Ureter (tissue), 1 donor: Measurements from ENCODE around the gene NRIP2. TPM values are rescaled to one million over a fixed set of nuclear protein-coding genes. Genes with fewer than 3 reads are reported as not detected.
A peak's percentile ranks its signal among the peaks of the same experiment; 100 is the strongest.

Source experiments
- DNase-seq: peaks from one replicate; pipeline ENCODE4 v3.0.0-alpha.2; 2020; ENCODE audit warnings: low spot score
- total RNA-seq: library from RNA; stranded (reverse); gene quantifications from one replicate; pipeline ENCODE4 v1.2.4, GENCODE V29; 2023
- donor health status: DM: yes; HTN: yes; CAD: no.

The NRIP2 gene
- total RNA-seq, 1 donor from 2014 or later = 3.6 TPM

DNA sequence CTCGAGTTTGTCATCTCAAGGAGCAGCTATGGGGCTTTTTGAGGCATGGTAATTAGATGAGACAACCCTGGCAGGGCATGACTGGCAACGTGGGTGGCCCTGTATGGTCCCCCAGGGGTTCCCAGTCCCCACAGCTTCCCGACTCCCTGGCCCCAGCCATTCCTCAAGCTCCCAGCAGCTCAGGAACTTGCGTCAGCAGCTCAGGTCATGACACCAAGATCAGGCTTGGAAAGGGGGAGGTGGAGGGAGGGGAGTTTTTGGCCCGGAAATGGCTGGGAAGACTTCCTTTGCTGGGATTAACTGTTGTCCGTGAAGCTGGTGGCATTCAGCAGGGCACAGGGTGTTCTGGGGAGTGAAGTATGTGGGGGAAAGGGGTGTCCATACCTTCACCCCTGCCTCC, 10.4 kb upstream of the NRIP2 start:
- no peak for DNase-seq

DNA sequence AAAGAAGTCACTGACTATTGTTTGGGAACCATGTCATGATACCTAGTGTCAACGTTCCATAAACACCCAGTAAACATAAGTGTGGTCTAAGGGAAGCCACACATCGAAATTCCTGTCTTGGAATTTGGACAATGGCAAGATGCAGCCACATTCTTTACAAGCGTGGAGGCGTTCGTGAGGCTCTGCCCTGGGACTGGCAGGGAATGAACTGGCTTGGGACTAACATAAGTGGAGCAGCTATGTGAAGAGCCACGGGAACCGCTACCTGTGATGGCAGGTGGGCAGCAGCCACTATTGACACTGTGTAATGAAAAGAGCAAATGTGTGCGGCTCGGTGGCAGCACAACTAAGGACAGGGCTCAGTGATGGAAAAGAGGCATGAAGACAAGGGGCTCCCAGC, 10.0 kb upstream of the NRIP2 start:
- no peak for DNase-seq

DNA sequence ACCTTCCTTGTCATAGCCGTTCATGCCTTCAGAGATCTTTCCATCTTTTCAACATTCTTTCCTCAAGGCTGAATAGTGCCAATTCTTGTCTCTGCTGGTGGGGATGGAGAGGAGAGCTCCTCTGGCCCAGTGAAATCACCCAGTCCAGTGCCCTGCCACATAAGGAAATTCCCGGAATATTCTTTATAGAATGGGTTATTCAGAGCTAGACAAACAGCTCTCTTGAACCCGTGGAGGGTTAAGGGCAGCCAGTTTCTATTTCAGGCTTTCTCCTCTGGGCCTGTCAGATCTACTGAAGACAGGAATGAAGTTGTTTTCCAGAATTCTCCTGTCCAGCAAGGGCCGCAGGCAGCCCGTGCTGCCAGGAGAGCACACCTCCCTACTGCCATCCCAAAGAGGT, 8.1 kb upstream of the NRIP2 start:
- DNase-seq = no peak

DNA sequence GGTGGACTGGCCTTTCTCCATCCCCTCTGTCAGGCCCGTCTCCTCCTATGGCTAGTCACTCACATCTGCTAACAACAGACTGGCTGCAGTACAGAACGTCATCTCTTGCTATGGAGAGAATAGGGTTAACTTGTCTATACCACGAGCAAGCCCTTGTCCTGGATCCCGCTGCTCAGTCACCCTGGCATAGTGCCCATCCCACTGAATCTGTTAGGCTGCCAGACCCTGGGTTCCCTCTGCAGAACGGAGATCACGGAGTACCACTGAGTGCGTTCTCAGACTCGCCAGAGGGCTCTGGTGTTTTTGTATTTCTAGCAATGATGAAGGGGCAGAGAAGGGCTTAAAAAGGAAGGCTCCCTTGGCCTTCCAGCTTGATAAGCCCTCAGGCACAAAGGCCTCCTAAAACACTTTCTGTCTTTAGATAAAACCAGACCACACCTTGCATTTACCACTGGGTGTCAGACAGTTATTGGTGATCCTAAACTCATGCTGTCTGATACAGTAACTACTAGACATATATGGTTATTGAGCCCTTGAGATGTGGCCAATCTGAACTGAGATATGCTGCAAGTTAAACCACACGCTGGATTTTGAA, 6.3 kb upstream of the NRIP2 start:
- no peak for DNase-seq

DNA sequence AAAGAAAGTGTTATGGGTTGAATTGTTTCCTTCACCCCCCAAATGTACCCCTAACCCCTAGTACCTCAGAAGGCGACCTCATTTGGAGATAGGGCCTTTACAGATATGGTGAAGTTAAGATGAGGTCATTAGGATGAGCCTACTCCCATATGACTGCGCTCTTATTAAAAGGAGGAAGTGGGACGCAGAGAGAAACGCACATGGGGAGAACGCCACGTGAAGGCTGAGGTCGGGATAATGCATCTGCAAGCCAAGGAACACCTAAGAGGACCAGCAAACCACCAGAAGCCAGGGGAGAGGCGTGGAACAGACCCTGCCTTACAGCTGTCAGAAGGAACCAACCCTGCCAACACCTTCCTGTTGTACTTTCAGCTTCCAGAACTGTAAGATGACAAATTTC, 1.7 kb upstream of the NRIP2 start:
- no peak for DNase-seq

DNA sequence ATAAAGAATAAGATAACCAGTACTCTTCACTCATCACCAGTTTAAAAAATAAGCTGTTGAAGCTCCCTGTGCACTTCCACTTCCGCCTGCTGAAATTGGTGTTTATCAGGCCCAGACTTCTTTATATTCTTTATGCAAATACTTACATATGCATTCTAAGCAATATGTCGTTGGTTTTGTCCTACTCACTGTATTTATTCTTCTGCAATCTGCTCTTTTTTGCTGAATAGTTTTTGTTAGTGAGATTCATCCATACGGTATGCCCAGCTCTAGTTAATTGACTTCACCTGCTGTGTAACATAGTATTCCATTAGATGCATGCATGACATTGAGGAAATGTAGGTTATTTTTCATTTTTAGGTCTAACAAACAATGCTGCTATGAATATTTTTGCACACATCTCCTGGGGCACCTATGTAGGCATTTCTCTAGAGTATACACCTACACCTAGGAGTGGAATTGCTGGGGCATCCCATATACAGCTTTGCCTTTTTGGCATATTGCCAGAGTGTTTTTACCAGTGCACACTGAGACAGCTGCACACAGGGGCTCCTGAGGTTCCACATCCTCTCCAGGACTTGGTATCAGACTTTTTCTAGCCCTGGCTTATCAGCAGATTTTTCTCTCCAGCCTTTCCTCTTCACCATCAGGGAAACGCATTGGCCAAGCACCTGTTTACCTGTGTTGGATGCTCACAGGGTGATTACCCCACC, 1.0 kb upstream of the NRIP2 start:
- no peak for DNase-seq

DNA sequence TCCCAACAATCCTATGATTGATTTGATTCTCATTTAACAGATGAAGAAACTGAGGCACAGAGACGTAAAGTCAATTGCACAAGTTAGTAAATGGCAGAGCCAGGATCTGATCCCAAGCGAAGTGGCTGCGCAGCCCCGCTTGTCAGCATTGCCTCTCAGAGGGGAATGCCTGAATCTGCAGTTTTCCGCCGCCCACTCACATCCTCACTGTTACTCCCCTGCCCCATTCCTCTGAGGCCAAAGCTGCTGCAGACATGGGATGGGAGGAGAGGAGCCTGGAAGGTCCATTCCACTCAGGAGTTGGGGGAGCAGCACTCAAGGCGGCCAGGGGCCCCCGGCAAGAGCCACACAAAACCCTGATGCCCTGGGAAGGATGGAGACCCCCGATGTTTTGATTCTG, 1.0 kb downstream of the NRIP2 start:
- DNase-seq = no peak

DNA sequence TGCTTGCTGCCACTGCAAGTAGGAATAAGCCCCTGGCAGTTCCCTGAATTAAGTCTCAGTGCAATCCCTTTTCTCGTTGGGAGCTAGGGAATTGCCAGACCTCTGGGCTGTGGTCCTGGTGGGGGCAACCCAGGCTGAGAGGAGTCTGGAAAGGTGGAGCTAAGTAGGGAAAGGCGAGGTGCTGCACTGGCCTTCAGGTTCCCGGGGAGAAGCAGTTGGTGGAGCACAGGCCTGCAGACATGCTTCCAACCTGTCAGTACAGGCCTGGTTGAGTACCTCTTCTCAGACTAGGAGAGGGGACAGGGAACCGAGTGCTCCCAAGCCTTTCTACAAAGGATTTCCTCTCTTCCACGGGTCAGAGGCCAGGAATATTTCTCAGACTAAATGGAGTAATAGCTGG, 1.5 kb downstream of the NRIP2 start:
- DNase-seq = no peak

DNA sequence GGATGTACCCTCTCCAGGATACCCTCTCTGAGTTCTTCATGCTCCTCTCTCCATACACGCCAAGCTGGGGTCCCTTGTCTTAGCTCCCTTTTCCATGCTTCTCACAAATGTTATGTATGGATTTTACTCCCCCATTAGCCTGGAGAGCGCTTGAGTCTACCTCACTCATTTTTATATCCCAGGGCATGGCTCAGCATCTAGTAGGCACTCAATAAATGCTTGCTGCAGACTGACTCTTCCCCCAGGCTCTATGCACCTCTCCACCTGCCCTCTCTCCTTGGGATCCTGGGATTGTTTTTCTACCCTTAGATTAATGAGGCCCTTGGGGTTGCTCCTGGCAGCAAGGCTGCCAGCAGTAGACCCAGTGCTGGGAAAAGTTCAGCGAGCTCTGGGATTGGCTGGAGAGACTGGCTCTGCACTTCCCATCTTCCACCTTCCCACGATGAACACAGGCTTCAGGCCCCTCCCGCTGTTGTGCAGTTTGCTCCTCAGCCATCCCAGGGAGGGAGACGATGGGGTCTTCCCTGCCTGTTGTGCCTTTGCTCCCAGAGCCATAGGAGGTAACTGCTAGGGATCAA, 2.2 kb downstream of the NRIP2 start:
- DNase-seq = no peak

DNA sequence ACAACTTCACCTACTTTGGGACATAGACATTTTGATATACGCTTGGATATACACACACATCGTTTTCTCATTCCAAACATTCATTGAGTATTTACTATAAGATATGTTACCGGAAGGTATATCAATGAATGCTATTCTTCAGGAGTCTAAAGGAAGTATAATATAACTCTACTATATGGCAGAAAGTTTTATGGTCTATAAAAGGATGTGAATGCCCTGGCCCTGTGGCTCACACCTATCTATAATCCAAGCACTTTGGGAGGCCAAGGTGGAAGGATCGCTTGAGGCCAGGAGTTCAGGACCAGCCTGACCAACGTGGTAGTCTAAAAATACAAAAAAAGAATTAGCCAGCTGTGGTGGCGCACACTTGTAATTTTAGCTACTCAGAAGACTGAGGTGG, 5.6 kb downstream of the NRIP2 start:
- no peak for DNase-seq

DNA sequence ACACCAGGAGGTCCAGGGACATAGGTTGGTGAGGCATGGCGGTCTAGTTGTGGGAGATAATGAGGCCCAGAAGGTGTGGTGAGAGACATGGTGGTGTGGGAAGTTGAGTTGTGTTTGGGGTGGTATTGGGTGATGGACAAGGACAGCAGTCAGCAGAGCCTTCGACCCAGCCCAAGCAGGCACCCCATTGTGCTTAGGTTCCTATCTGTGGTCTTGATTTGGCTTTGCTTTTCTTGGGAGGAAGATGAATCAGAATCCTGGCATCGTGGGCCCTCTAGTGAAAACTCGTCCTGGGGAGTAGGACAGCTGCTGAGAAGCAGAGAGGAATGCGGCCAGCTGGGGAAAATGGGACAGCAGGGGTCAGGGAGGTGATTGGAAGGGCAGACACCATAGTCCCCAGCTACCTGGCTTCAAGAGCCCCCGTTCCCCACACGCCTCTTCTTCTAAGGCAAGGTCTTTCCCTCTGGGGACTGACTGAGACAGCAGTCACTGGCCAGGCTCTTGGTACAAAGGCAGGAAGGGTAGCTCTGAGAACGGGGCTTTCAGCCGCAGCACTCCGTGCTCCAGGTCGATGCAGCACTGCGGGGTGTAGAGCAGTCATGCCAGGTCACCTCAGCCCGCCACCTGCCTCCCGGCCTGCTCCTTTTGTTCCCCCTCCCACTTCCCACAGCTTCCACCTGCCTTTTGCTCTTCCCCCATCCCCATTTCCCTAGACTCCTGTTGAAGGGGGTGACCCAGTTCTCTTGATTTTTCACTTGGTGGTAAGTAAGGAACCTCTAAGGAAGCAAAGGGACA, 7.9 kb downstream of the NRIP2 start:
- DNase-seq = no peak

DNA sequence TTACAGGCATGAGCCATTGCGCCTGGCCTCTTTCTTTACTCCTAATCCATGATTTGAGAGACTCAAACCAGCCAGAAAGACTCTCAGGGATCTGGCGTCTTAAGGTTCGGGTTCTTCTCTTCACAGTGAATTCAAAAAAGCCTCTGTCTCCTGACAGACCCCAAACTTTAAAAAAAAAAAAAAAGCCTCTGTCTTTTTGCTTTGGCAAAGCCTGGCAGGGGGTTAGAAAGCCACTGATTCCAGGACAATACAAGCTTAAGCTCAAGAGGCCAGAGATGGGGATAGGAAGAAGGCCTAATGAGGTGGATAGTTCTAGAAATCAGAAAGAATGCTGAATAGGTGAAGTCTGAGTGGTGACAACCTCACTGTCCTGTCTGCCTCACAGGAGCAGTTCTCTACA, 8.8 kb downstream of the NRIP2 start:
- no peak for DNase-seq

DNA sequence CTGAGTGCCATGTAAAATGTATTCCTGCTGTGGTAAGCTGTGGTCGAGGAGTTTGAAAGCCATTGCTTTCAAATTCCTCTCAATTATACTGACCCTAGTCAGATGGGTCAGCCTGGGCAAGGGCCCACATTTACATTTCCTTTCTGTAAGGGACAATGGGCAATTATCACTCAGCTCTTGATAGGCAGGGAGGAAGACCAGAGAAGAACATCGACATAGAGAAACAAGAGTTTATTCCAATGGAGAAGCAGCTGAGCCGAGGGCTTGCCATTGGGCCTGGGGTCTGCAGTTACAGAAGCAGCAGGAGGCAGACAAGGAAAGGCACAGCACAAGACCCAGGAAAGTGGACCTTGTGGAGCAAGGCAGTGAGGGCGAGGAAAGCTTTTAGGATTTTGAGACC, 9.7 kb downstream of the NRIP2 start:
- DNase-seq = no peak

DNA sequence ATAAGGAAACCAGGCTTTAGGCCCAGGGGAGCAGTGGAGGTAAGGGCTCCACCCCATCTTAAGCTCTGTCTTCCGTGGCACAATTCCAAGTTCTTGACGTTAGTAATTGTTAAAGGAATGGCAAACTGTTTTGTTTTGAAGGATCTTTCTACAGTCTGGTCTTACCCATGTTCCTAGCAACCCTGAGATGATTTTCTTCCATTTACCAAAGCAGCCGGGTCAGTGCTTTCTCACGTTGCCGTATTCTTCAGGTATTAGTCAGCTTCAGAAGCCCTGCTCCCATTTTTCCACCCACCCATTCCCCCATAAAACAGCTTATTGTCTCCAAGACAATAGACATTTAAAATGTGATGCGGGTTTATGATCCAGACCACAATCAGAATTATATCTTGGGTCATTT, 10.3 kb downstream of the NRIP2 start:
- no peak for DNase-seq

DNA sequence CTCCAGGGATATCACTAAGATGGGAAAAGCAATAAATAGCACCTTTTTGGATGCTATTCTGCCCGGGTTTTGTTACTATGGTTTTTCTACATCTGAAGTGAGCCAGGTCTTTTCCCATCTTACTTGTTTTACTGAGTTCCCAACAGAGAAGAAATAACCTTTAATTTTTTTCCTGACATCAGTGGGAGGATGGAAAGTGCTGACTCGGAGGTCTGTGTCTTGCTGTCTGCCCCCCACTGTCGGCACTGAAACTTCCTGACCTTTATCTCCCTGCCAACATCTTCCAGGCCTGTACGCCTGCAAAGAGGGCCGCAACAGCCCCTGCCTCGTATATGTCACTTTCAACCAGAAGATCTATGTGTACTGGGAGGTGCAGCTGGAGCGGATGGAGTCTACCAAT, 11.4 kb downstream of the NRIP2 start:
- DNase-seq = no peak

DNA sequence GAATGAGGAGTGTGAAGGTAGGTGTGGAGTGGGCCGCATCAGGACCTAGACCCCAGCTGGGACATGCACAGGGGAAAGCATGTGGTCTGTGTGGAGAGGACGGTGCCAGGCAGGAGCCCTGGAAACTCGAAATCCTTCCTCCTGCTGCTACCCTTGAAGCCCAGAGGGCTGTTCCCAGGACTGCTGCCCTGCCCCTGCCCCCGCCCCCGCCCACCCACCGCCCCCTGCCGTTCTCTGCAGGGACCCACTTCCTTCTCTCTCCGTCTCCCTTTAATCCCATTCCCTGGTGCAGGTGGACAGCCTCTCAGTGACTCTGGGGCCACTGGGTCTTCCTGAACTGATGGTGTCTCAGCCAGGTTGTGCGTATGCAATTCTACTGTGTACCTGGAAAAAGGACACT, 14.4 kb downstream of the NRIP2 start:
- DNase-seq = no peak

DNA sequence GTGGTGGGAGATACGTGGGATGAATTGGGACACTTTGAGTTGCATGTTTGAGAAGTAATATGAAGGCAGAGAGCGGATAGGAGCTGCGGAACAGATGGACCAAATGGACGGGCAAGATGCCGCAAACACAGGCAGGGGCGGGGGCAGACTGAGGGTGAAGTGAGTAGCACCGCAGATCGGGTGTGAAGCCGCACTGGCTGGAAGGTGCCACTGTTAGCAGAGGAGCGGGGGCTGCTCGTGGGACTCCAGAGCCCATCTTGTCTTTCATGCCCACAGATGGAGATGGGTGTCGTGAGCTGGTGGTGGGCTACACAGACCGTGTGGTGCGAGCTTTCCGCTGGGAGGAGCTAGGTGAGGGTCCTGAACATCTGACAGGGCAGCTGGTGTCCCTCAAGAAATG, 15.0 kb downstream of the NRIP2 start:
- DNase-seq = no peak

DNA sequence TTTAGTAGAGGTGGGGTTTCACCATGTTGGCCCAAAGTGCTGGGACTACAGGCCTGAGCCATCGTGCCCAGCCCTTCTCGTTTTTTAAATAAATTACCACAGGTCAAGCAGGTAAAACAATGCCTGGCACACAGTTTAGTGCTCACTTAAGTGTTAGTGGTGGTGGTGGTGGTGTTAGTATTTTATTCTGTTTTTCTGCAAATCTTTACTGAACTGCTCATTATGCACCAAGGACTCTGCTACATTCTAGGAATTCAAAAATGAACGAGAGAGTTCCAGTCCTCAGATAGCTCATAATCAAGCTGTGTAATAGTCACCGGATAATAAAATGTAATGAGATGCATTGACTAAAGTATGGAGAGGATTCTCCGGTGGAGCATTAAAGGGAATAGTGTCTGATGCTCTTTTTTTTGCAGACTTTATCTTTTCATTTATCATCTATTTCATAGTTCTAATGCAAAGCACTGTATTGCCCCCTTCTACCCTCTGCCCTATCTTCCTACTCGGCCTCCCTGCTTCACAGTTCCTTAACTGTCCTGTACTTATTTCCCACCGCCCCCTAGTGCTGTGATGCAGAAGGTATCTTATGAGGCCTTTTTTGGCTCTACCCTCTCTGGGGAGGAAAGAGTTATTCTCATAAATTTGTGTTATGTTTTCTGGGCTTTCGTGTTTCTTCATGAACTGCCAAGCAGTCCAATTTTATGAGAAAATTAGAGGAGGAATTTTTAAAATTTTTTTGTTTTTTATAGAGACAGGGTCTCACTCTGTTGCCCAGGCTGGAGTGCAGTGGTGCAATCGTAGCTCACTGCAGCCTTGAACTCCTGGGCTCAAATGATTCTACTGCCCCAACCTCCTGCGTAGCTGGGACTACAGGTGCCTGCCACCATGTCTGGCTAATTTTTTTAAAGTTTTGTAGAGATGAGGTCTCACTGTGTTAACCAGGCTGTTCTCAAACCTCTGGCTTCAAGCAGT, 21.3 kb downstream of the NRIP2 start:
- no peak for DNase-seq

DNA sequence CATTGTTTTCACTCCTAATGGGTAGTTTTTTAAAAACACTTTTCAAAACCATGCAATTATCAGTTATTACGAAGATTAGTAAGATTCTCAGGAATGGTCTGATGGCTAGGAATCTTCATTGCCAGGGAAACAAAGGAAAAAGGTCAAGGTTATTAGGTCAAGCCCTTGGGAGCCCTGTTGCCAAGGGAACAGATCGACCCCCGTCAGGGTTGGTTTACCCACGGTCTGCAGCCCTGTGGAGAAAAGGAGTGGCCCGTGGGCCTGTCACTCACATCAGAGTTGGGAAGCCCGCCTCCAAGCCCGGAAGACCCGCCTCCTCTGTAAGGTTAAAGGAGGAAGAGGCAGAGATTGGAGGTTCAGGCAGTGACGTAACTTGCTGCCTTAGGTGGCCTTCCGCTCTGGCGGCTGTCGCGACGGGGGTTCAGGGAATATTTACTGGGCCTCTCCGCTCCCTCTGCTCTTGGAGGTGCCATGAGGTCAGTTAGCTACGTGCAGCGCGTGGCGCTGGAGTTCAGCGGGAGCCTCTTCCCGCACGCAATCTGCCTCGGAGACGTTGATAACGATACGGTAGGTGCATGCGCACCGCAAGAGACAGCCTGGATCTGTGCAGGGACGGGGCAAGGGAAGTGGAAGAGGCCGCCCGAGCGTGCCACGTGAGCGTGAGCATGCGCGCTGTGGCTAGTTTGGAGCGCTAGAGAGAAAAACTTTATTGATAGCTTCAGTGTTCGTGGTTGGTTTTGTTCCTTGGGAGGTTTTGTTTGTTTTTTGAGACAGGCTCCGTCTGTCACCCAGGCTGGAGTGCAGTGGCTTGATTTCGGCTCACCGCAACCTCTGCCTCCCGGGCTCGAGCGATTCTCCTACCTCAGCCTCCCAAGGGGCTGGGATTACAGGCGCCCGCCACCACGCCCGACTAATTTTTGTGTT, 22.3 kb downstream of the NRIP2 start, which contains the start of gene ITFG2:
TSS of gene ITFG2 (plus strand) at position 379 of the 924 bp plus-strand sequence. CDS start at position 472, 93 bp downstream.
- DNase-seq = peak; percentile 98

DNA sequence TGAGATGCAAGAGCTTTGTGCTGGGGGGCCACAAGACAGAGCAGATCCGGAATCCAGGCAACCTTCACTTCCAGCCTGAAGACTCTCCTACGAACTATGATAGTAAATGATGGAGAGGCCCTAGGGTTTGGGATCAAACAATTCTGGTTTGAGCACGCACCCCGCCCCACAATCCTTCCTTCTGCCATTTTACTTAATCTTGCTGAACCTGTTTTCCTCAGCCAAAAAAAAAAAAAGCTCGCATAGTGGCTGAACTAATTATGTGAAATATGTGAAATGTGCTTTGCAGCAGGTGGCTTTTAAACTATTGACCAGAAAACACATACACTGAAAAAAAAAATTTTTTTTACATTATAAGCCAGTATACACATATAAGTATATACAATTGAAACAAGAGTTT, 23.0 kb downstream of the NRIP2 start:
- no peak for DNase-seq
